A549 (cell line): Measurements from ENCODE around the gene EIF2B5. TPM values are rescaled to one million over a fixed set of nuclear protein-coding genes. Genes with fewer than 3 reads are reported as not detected.

Experiments
- ATAC-seq, 2 experiments: fragments of 200-7000 bp in 1 of 2; fragments of >200 bp in 1 of 2; cut with Nextera tagmentation in 1 of 2; cut with Tn5 transposase in 1 of 2; 3 replicates each; pipeline versions ENCODE4 v1.8.0 to v1.9.1; 2018 to 2020; ENCODE audit warnings: mild to moderate bottlenecking in 1 of 2, moderate library complexity in 1 of 2
- CTCF ChIA-PET: fragments of 300-600 bp; sonication (Branson Sonifier 250); formaldehyde crosslinking; extraction: SDS; loops from one replicate; lab custom pipeline; 2021; ENCODE audit warnings: antibody characterized with exemption, inconsistent platforms; lab: Yijun Ruan, JAX
- POLR2A ChIA-PET: fragments of 350-600 bp; formaldehyde crosslinking; extraction: SDS; loops from one replicate; lab custom pipeline; 2021; ENCODE audit warnings: antibody characterized with exemption, inconsistent platforms; lab: Yijun Ruan, JAX
- DNase-seq, 2 experiments: peaks; one replicate each; pipeline versions ENCODE4 v3.0.0 to v3.0.0-alpha.2; 2011 to 2016; ENCODE audit warnings: low read depth in 1 of 2, low spot score in 1 of 2
- FAIRE-seq: peaks from 2 replicates; lab custom pipeline; 2011; peaks lifted over from hg19 to GRCh38; lab: Jason Lieb, UNC
- H3K27ac ChIP-seq, 2 experiments: fragments of >200 bp; sonication (Bioruptor Twin); formaldehyde crosslinking; 3 replicates each; pipeline ENCODE4 v1.5.1; 2016 to 2017
- H3K4me1 ChIP-seq: fragments of >200 bp; sonication (Bioruptor Twin); formaldehyde crosslinking; 3 replicates; pipeline ENCODE4 v1.6.1; 2016
- H3K4me2 ChIP-seq: fragments of >200 bp; sonication (Bioruptor Twin); formaldehyde crosslinking; 3 replicates; pipeline ENCODE4 v1.6.1; 2016
- H3K4me3 ChIP-seq: fragments of >200 bp; sonication (Bioruptor Twin); formaldehyde crosslinking; 3 replicates; pipeline ENCODE4 v1.5.1; 2016
- H3K9me3 ChIP-seq: fragments of >200 bp; sonication (Bioruptor Twin); formaldehyde crosslinking; 3 replicates; pipeline ENCODE4 v1.6.1; 2016
- ATOH8 ChIP-seq: fragments of 250-450 bp; sonication (Bioruptor Pico); IDR thresholded peaks from 2 replicates; pipeline ENCODE4 v1.5.0; 2020; ENCODE audit warnings: low read depth, mild to moderate bottlenecking, moderate library complexity
- EHMT2 ChIP-seq: fragments of 200-600 bp; sonication (generic); IDR thresholded peaks from 2 replicates; pipeline ENCODE4 v1.6.1; 2016; ENCODE audit warnings: antibody characterized with exemption, low read depth, mild to moderate bottlenecking, moderate library complexity
- ESRRA ChIP-seq: fragments of 150-350 bp; IDR thresholded peaks from 2 replicates; pipeline ENCODE4 v1.6.1; 2014; ENCODE audit warnings: mild to moderate bottlenecking, low read length, borderline replicate concordance
- FOXS1 ChIP-seq: fragments of 250-450 bp; sonication (Bioruptor Pico); IDR thresholded peaks from 2 replicates; pipeline ENCODE4 v1.5.0; 2020; ENCODE audit warnings: mild to moderate bottlenecking, moderate library complexity
- MAFK ChIP-seq: fragments of 450-650 bp; IDR thresholded peaks from 2 replicates; pipeline ENCODE4 v1.6.1; 2014; ENCODE audit not compliant: partially characterized antibody
- MAX ChIP-seq: IDR thresholded peaks from 2 replicates; pipeline ENCODE4 v1.6.1; 2012
- MAZ ChIP-seq: fragments of 150-350 bp; IDR thresholded peaks from 2 replicates; pipeline ENCODE4 v1.6.1; 2014; ENCODE audit warnings: antibody characterized with exemption, low read depth, low read length, borderline replicate concordance
- PBX3 ChIP-seq: IDR thresholded peaks from 2 replicates; pipeline ENCODE4 v1.6.1; 2012
- RCOR1 ChIP-seq: fragments of 150-350 bp; IDR thresholded peaks from 2 replicates; pipeline ENCODE4 v1.6.1; 2014; ENCODE audit warnings: antibody characterized with exemption, low read length, low read depth
- REST ChIP-seq: fragments of 200-600 bp; sonication (generic); IDR thresholded peaks from 2 replicates; pipeline ENCODE4 v1.6.1; 2016; ENCODE audit warnings: antibody characterized with exemption, mild to moderate bottlenecking, moderate library complexity
- RFX5 ChIP-seq: fragments of 450-650 bp; IDR thresholded peaks from 2 replicates; pipeline ENCODE4 v1.7.1; 2014; ENCODE audit warnings: antibody characterized with exemption, mild to moderate bottlenecking, moderate library complexity
- SREBF2 ChIP-seq: fragments of 450-650 bp; IDR thresholded peaks from 2 replicates; pipeline ENCODE4 v1.6.1; 2014; ENCODE audit warnings: mild to moderate bottlenecking, moderate library complexity
- USF2 ChIP-seq: fragments of 450-650 bp; IDR thresholded peaks from 2 replicates; pipeline ENCODE4 v1.6.1; 2014; ENCODE audit warnings: antibody characterized with exemption
- ZC3H11A ChIP-seq: fragments of 450-650 bp; IDR thresholded peaks from 2 replicates; pipeline ENCODE4 v1.6.1; 2014; ENCODE audit warnings: antibody characterized with exemption, mild to moderate bottlenecking
- ZFP36 ChIP-seq: fragments of 450-650 bp; IDR thresholded peaks from 2 replicates; pipeline ENCODE4 v1.6.1; 2014; ENCODE audit warnings: borderline replicate concordance; ENCODE audit not compliant: partially characterized antibody
- ZNF302 ChIP-seq: fragments of 250-450 bp; sonication (Bioruptor Pico); IDR thresholded peaks from 2 replicates; pipeline ENCODE4 v1.9.0; 2021; ENCODE audit warnings: inconsistent platforms, mild to moderate bottlenecking, moderate library complexity
- ZSCAN20 ChIP-seq: fragments of 250-450 bp; sonication (Bioruptor Pico); IDR thresholded peaks from 2 replicates; pipeline ENCODE4 v1.8.0; 2022; ENCODE audit warnings: mild to moderate bottlenecking, moderate library complexity
- WGBS: methylation state at CpG from one replicate; pipeline ENCODE4 v1.1.6; 2017; ENCODE audit errors: missing lambda C conversion rate; 5-methylcytosine and 5-hydroxymethylcytosine counted together
- polyA plus RNA-seq, 4 experiments: library from polyadenylated mRNA; depleted of rRNA in 3 of 4; stranded (reverse); fragments of >200 nt; fragmentation: RNase III in 1 of 4; extraction: RNeasy Plus Mini Kit Qiagen cat#74134 plus additional on column Dnase treatment in 1 of 4; gene quantifications; 2 replicates in 3 of 4; 3 replicates in 1 of 4; pipeline ENCODE4 v1.2.3, GENCODE V29; 2011 to 2017

The EIF2B5 gene
- polyA plus RNA-seq, 2 of the 4 experiments (the other 2 are of a cell fraction) = 32.1 to 32.7 TPM

- POLR2A ChIA-PET = no interaction called here
- TF ChIP-seq MAX (no peak), USF2 (no peak), ZSCAN20 (CRISPR knock-in tag) (no peak)
- CTCF ChIA-PET = no interaction called here
- Histone ChIP-seq H3K9me3 (no peaks in the 10 kb centered on the region), H3K27ac (no peak overlapping the region), H3K4me1 (peaks cover 12% of the 10 kb centered on the region; the same call in 2 of the 3 replicates), H3K4me3 (no peak overlapping the region), H3K4me2 (no peak overlapping the region)
- DNase-seq = no peak
- no peak for FAIRE-seq
- ATAC-seq = no peak
- 92% methylated on average over 15 of the region's 17 CpGs for WGBS
Observed at GRCh38 chr3:184188080-184188479, 52.9 kb downstream of the EIF2B5 start.

- ChIA-PET CTCF (interaction anchor here (1.2 to 1.3 kb wide), 2 partner anchors 9 to 39 kb away, joined by 3 to 4 read pairs; no protein-coding TSS in a partner anchor), POLR2A (no interaction called here)
- TF ChIP-seq PBX3 (no peak), MAX (no peak), MAFK (no peak), FOXS1 (CRISPR knock-in tag) (no peak), REST (no peak), SREBF2 (no peak), ATOH8 (CRISPR knock-in tag) (no peak), RFX5 (no peak), ZFP36 (no peak), ESRRA (no peak), MAZ (no peak), ZNF302 (CRISPR knock-in tag) (no peak), EHMT2 (no peak), RCOR1 (no peak), ZC3H11A (no peak)
Observed at GRCh38 chr3:184189421-184189820, 54.3 kb downstream of the EIF2B5 start.

More at GRCh38 chr3:184189421-184189820, 54.3 kb downstream of the EIF2B5 start:
- DNase-seq (no peak), FAIRE-seq (no peak), ATAC-seq (no peak)
- Histone ChIP-seq H3K4me3 (no peak overlapping the region), H3K27ac (no peak overlapping the region), H3K4me1 (peaks cover 12% of the 10 kb centered on the region; the same call in 2 of the 3 replicates), H3K9me3 (no peaks in the 10 kb centered on the region), H3K4me2 (no peak overlapping the region)
- WGBS = 92% methylated on average over 9 of the region's 13 CpGs
